Spinal cord (tissue), 10 donors: ENCODE results near the gene TTK. TPM values are rescaled to one million over a fixed set of nuclear protein-coding genes. Genes with fewer than 3 reads are reported as not detected.
"Not testable (repeated sequence)": the region's sequence is repeated elsewhere in the genome, so short reads cannot be mapped to it uniquely, and the experiment has no call there.

Experiments used
- DNase-seq, 6 donors: peaks; one replicate each; pipeline versions ENCODE4 v3.0.0 to v3.0.0-alpha.2; 2013 to 2015; ENCODE audit warnings: low spot score in 6 of 6, low read depth in 4 of 6
- H3K27ac ChIP-seq: one replicate; pipeline ENCODE4 v1.5.1; 2013; ENCODE audit warnings: low read depth, low read length, control low read depth
- H3K27me3 ChIP-seq: one replicate; pipeline ENCODE4 v1.6.1; 2013; ENCODE audit warnings: low read length; ENCODE audit not compliant: control insufficient read depth, insufficient read depth
- H3K36me3 ChIP-seq: one replicate; pipeline ENCODE4 v1.6.1; 2013; ENCODE audit warnings: low read length; ENCODE audit not compliant: control insufficient read depth, insufficient read depth
- H3K4me1 ChIP-seq: one replicate; pipeline ENCODE4 v1.6.1; 2013; ENCODE audit warnings: low read length; ENCODE audit not compliant: control insufficient read depth, insufficient read depth
- H3K4me3 ChIP-seq: one replicate; pipeline ENCODE4 v1.5.1; 2013; ENCODE audit warnings: low read depth, low read length, control low read depth
- H3K9me3 ChIP-seq: one replicate; pipeline ENCODE4 v1.6.1; 2013; ENCODE audit warnings: low read length; ENCODE audit not compliant: control insufficient read depth, insufficient read depth
- WGBS: methylation state at CpG from one replicate; pipeline ENCODE4 v1.1.5; 2013; ENCODE audit warnings: missing lambda C conversion rate; ENCODE audit not compliant: insufficient coverage; 5-methylcytosine and 5-hydroxymethylcytosine counted together
- polyA plus RNA-seq, 2 donors: library from polyadenylated mRNA; unstranded; fragments of 120-200 nt; gene quantifications; one replicate each; pipeline ENCODE4 v1.2.1, GENCODE V29; 2013; ENCODE audit not compliant: insufficient read length in 2 of 2
- total RNA-seq, 2 donors: library from RNA; depleted of rRNA in 1 of 2; stranded (reverse); fragments of 120-200 nt in 1 of 2; fragments of >200 nt in 1 of 2; gene quantifications; one replicate each; pipeline versions ENCODE4 v1.2.3 to v1.2.4, GENCODE V29; 2013 to 2014
- donor health status: healthy.

The TTK gene
- total and polyA plus RNA-seq, 4 donors, result 7.8 to 14.0 (median 10.7) TPM

DNA sequence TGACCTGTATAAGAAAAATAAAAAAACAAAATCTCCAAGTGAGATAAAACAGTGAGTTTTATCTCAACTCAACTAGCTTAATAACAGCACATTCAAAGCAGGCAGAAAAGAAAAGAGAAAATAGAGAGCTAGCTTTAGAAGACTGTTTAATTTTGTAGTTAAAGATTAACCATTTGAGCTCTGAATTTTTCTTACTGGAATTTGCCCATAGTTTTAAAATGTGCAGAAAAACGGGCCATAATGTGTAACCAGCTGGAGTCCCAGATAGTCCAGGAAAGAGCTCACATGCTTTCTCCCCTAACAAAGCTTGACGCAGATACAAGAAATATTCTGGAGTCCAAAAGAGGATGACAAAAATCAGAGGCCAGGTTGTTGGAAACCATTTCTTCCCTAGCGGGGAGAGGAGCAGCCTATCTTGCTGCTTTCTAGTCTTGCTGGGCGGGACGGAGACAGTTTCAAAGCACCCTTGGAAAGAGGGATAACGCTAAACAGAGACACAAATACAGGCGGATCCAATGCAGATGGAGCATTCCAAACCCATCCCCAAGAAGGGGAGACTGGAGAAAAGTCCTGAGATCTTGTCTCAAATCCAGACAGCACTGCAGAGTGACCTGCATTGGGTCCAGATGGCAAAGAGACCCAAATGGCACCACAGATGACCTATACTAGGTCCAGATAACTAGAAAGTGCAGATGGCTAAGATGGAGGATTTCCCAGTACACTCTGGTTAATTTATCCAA, 16.1 kb downstream of the TTK start:
- H3K36me3 ChIP-seq, result no peaks in the 10 kb centered on the region
- WGBS, result 96% methylated on average over 6 of the region's 7 CpGs
- no peak overlapping the region for H3K4me3 ChIP-seq
- H3K27me3 ChIP-seq, result no peaks in the 10 kb centered on the region
- no peaks in the 10 kb centered on the region for H3K4me1 ChIP-seq
- DNase-seq, result peak in 1 of 6 donors; percentile 48
- H3K9me3 ChIP-seq, result no peaks in the 10 kb centered on the region
- no peak overlapping the region for H3K27ac ChIP-seq

DNA sequence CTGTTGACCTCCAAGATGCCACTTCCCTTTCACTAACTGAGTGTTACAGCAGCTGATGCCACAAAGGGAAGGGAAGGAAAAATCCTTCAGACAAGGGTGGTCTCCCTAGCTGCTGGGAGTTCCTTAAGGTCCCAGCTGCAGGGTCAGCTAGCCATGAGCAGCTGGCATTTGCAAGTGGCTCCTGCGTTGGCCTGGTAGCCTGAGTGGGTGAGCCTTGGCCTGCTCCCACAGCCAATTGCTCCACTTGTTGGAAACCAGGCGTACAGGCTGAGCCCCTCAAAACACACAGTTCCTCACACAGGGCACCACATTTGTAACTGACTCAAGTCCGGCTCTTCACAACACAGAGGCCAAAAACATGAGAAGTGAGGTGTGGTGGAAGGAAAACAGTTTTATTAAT, 16.7 kb downstream of the TTK start:
- Histone ChIP-seq H3K4me1 (no peaks in the 10 kb centered on the region), H3K27me3 (no peaks in the 10 kb centered on the region), H3K27ac (no peak overlapping the region), H3K9me3 (no peaks in the 10 kb centered on the region), H3K4me3 (no peak overlapping the region), H3K36me3 (no peaks in the 10 kb centered on the region)
- no peak for DNase-seq
- WGBS, result 60% methylated on average over 1 of the region's 3 CpGs

DNA sequence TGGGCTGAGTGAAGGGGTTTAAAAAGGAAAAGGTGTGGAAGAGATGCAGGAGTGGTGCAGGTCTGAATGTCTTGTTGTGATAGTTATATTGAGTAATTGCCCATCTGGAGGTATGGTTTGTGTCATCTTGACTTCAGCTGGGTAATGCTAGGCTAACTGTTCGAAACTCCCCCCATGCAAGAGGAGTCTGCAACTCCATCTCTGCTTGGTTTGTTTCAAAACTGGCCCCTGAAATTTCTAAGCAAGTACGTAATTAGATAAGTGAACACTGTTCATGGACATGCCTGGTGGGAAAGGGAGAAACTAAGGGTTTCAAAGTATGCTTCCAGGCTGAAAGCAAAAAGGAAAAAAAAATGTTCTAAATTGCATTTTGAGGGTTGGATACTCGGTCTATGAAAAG, 17.1 kb downstream of the TTK start:
- Histone ChIP-seq H3K9me3 (no peaks in the 10 kb centered on the region), H3K27ac (no peak overlapping the region), H3K27me3 (no peaks in the 10 kb centered on the region), H3K36me3 (no peaks in the 10 kb centered on the region), H3K4me1 (no peaks in the 10 kb centered on the region), H3K4me3 (no peak overlapping the region)
- WGBS, result 100% methylated on average over 1 of the region's 3 CpGs
- no peak for DNase-seq

DNA sequence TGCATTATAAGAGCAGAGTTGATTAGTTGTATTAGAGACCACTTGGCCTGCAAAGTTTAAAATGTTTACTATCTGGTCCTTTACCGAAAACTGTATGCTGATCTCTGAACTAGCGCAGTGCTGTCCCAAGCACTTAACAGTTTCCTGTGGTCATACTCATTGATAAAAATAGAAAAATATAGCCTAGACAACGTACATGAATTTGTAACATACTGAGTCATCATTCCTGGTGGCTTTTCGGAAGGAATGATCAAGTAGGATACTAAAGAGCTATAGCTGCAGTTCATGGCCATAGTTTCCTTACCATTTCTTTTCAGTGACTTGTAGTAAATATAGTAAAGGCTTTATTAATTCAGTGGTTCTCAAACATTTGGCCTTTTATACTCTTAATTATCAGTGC, 18.4 kb downstream of the TTK start:
- WGBS, result no CpG with 5 or more reads among the region's 4 CpGs
- DNase-seq, result no peak
- Histone ChIP-seq H3K36me3 (no peaks in the 10 kb centered on the region), H3K4me3 (no peak overlapping the region), H3K27ac (no peak overlapping the region), H3K4me1 (no peaks in the 10 kb centered on the region), H3K9me3 (no peaks in the 10 kb centered on the region), H3K27me3 (no peaks in the 10 kb centered on the region)

DNA sequence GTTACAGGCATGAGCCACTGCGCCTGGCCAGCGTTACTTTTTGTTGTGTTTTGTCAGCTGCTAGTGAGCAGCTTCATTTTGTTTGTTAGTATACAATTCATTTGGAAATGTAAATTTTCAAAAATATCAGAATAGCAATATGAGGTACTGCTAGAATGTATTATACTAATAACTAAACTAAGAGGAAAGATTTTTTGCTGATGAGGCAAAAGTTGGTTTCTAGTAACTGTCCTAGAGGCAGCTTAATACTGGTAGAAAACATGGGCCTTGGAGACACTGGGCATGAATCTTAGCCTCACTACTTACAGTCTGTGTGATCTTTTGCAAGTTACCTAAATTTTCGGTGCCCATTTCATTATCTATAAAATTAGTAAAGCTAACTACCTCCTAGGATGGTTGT, 24.1 kb downstream of the TTK start:
- no peak for DNase-seq
- Histone ChIP-seq H3K4me1 (no peaks in the 10 kb centered on the region), H3K4me3 (no peak overlapping the region), H3K27ac (no peak overlapping the region), H3K9me3 (no peaks in the 10 kb centered on the region), H3K36me3 (no peaks in the 10 kb centered on the region), H3K27me3 (no peaks in the 10 kb centered on the region)
- no CpG with 5 or more reads among the region's 3 CpGs for WGBS

DNA sequence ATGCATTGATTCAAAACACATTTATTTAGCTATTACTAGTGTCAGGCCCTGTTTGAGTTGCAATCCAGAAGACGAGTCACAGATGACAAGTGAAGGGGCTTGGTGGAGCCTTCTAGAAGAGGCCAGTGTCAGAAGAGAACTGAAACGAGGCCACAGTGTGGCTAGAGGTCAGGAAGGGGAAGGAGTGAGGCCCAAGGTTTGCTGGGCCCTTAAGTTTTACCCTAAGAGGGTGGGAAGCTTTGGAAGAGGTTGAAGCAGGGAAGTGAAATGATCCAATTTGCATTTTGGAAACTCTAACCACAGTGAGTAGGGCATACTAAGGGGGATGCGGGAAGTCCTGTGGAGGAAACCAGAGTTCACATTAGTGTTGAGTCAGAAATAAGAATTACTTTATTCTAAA, 25.0 kb downstream of the TTK start:
- H3K4me1 ChIP-seq, result no peaks in the 10 kb centered on the region
- no peak overlapping the region for H3K27ac ChIP-seq
- H3K36me3 ChIP-seq, result no peaks in the 10 kb centered on the region
- no peaks in the 10 kb centered on the region for H3K27me3 ChIP-seq
- no peak for DNase-seq
- no peaks in the 10 kb centered on the region for H3K9me3 ChIP-seq
- 85% methylated on average over 2 of the region's 3 CpGs for WGBS
- no peak overlapping the region for H3K4me3 ChIP-seq

DNA sequence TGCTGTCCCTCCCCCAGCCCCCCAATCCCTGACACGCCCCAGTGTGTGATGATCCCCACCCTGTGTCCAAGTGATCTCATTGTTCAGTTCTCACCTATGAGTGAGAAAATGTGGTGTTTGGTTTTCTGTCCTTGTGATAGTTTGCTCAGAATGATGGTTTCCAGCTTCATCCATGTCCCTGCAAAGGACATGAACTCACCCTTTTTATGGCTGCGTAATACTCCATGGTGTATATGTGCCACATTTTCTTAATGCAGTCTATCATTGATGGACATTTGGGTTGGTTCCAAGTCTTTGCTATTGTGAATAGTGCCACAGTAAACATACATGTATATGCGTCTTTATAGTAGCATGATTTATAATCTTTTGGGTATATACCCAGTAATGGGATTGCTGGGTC, 43.8 kb downstream of the TTK start:
- H3K27me3 ChIP-seq, DNase-seq, H3K36me3 ChIP-seq, H3K27ac ChIP-seq, H3K4me1 ChIP-seq, H3K9me3 ChIP-seq, H3K4me3 ChIP-seq: not testable (repeated sequence)
- WGBS, result no CpG with 5 or more reads among the region's 3 CpGs

DNA sequence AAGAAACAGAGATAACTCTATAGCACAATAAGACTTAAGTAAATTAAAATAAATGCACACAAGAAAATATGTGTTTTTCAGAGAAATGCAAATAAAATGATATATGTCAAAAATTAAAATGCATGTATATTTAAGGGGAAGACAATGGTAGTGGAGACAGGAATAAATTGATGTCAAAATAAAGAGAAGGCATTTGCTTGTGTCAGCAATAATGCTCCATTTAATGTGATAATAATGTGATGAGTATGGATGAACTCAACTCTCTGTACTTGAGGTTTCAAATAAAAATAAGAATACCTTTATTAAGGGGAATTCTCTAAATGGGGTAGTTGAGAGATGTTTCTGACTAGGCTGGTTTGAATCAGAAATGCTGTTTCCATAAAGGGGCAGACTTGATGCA, 56.3 kb downstream of the TTK start:
- no peaks in the 10 kb centered on the region for H3K9me3 ChIP-seq
- no peaks in the 10 kb centered on the region for H3K36me3 ChIP-seq
- H3K4me1 ChIP-seq, result no peaks in the 10 kb centered on the region
- H3K27ac ChIP-seq, result no peak overlapping the region
- no peaks in the 10 kb centered on the region for H3K27me3 ChIP-seq
- DNase-seq, result no peak
- H3K4me3 ChIP-seq, result no peak overlapping the region

DNA sequence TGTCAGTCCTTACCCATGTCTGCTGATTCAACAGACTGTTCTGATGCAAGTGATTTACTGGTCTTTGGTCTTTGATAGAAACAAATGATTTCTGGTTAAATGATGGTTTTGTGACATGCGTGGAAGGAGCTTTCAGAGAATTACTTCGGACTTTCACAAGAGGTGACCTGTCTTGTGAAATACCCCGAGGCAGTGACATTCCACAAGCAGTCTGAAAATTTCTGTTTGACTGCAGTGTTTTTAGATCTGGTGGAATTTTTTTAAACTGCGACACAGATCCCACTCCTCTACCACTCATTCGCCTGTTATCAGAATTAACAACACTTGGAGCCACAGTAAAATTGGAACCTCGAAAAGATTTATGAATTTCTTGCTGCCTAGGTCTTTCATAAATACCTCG, 63.7 kb downstream of the TTK start:
- not testable (repeated sequence) for H3K36me3 ChIP-seq, DNase-seq, H3K4me3 ChIP-seq, H3K27ac ChIP-seq, H3K27me3 ChIP-seq, H3K4me1 ChIP-seq, H3K9me3 ChIP-seq
- no CpG with 5 or more reads among the region's 7 CpGs for WGBS

DNA sequence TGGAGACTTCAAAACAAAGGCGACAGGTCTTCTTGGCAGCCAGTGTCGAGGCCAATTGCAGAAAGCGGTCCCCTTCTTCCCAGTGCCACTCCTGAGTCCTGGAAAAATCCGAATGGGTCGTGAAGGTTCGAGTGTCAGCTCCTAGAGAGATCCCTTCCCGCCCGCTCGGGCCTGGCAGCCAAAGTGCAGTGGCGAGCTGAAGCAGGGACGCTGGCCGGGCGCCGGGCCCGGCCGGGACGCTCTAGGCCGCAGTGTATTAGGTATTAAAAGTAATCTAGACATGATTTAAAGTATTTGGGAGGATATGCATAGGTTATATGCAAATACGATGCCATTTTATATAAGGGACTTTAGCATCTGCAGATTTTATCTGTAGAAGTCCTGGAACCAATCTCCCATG, 66.0 kb downstream of the TTK start:
- not testable (repeated sequence) for H3K27ac ChIP-seq, H3K27me3 ChIP-seq, H3K4me3 ChIP-seq, H3K4me1 ChIP-seq, DNase-seq, H3K36me3 ChIP-seq, H3K9me3 ChIP-seq
- 92% methylated on average over 16 of the region's 19 CpGs for WGBS
